ENCODE results near the gene PKIG. TPM values are rescaled to one million over a fixed set of nuclear protein-coding genes. Genes with fewer than 3 reads are reported as not detected.

PKIG gene
- polyA plus RNA-seq, 1 donor from 2014 or later = 174 TPM

DNA sequence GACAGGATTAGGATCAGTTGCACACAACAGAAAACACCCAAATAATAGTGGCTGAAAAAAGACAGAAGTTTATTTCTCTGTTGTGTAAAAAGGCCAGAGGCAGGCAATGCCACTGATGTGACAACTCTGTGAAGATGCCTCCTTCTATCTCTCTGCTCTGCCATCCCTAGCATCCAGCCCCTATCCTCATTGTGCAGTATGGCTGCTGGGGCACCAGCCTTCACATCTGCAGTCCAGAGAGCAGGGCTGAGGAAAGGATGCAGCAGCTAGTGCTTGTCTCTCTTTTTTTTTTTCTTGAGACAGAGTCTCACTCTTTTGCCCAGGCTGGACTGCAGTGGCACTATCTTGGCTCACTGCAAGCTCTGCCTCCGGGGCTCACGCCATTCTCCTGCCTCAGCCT lies 75.5 kb downstream of the PKIG start:
- H2AFZ ChIP-seq (ENCODE audit: low read depth, low read length) = no peak overlapping the region
- H3K4me2 ChIP-seq (ENCODE audit: low read length) = no peak overlapping the region
- H3K4me3 ChIP-seq (ENCODE audit: low read length) = no peak overlapping the region
- H3K27ac ChIP-seq (ENCODE audit: low read length) = no peak overlapping the region
- H3K9me2 ChIP-seq (ENCODE audit: insufficient read depth, low read length) = no peaks in the 10 kb centered on the region
- H3K36me3 ChIP-seq (ENCODE audit: insufficient read depth, low read length) = no peaks in the 10 kb centered on the region
- H3K9ac ChIP-seq (ENCODE audit: low read length) = no peak overlapping the region
- H3K9me3 ChIP-seq (ENCODE audit: low read length) = no peaks in the 10 kb centered on the region
- no peaks in the 10 kb centered on the region for H3F3A ChIP-seq (ENCODE audit: insufficient read depth, low read length, poor library complexity, severe bottlenecking)
- TF ChIP-seq RAD21 (conservative IDR thresholded peaks at IDR 0.05) (no peak), EZH2 (IDR thresholded peaks at IDR 0.05; ENCODE audit: borderline replicate concordance, insufficient read depth, low read length, poor library complexity, severe bottlenecking) (no peak)
- peaks cover 4% of the 10 kb centered on the region for H3K27me3 ChIP-seq (ENCODE audit: insufficient read depth, low read depth, low read length)
- no peaks in the 10 kb centered on the region for H3K79me2 ChIP-seq (replicated peaks; ENCODE audit: insufficient read depth, low read length)
- no peaks in the 10 kb centered on the region for H4K20me1 ChIP-seq (ENCODE audit: insufficient read depth)

DNA sequence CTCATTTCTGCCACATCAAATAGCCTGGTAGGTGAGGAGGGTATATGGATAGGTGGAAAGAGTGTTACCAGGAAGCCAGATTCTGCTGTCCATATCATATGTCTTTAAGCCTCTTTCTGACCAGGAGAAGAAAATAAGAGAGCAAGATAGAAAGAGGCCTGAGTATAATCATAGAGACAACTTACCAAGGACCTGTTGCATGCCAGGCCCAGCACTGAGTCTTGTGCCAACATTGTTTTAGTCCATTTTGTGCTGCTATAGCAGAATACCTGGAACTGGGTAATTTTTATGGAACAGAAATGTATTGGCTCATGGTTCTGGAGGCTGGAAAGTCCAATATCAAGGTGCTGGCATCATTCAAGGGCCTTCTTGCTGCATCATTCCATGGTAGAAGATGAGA lies 76.4 kb downstream of the PKIG start:
- H3K27me3 ChIP-seq (ENCODE audit: insufficient read depth, low read depth, low read length) = no peaks in the 10 kb centered on the region
- TF ChIP-seq, protein P1, sequence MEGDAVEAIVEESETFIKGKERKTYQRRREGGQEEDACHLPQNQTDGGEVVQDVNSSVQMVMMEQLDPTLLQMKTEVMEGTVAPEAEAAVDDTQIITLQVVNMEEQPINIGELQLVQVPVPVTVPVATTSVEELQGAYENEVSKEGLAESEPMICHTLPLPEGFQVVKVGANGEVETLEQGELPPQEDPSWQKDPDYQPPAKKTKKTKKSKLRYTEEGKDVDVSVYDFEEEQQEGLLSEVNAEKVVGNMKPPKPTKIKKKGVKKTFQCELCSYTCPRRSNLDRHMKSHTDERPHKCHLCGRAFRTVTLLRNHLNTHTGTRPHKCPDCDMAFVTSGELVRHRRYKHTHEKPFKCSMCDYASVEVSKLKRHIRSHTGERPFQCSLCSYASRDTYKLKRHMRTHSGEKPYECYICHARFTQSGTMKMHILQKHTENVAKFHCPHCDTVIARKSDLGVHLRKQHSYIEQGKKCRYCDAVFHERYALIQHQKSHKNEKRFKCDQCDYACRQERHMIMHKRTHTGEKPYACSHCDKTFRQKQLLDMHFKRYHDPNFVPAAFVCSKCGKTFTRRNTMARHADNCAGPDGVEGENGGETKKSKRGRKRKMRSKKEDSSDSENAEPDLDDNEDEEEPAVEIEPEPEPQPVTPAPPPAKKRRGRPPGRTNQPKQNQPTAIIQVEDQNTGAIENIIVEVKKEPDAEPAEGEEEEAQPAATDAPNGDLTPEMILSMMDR (IDR thresholded peaks at IDR 0.05; ENCODE audit: poor library complexity, severe bottlenecking) = no peak
- no peak for TF ChIP-seq RAD21 (conservative IDR thresholded peaks at IDR 0.05)
- TF ChIP-seq, protein P2, sequence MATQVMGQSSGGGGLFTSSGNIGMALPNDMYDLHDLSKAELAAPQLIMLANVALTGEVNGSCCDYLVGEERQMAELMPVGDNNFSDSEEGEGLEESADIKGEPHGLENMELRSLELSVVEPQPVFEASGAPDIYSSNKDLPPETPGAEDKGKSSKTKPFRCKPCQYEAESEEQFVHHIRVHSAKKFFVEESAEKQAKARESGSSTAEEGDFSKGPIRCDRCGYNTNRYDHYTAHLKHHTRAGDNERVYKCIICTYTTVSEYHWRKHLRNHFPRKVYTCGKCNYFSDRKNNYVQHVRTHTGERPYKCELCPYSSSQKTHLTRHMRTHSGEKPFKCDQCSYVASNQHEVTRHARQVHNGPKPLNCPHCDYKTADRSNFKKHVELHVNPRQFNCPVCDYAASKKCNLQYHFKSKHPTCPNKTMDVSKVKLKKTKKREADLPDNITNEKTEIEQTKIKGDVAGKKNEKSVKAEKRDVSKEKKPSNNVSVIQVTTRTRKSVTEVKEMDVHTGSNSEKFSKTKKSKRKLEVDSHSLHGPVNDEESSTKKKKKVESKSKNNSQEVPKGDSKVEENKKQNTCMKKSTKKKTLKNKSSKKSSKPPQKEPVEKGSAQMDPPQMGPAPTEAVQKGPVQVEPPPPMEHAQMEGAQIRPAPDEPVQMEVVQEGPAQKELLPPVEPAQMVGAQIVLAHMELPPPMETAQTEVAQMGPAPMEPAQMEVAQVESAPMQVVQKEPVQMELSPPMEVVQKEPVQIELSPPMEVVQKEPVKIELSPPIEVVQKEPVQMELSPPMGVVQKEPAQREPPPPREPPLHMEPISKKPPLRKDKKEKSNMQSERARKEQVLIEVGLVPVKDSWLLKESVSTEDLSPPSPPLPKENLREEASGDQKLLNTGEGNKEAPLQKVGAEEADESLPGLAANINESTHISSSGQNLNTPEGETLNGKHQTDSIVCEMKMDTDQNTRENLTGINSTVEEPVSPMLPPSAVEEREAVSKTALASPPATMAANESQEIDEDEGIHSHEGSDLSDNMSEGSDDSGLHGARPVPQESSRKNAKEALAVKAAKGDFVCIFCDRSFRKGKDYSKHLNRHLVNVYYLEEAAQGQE (IDR thresholded peaks at IDR 0.05; ENCODE audit: borderline replicate concordance) = no peak
- no peak for TF ChIP-seq SMC3 (conservative IDR thresholded peaks at IDR 0.05; ENCODE audit: poor library complexity)
- no peak for TF ChIP-seq MXI1 (conservative IDR thresholded peaks at IDR 0.05; ENCODE audit: poor library complexity, severe bottlenecking)
- TF ChIP-seq POLR2AphosphoS5 (IDR thresholded peaks at IDR 0.05) = no peak
- TF ChIP-seq EZH2 (IDR thresholded peaks at IDR 0.05; ENCODE audit: borderline replicate concordance, insufficient read depth, low read length, poor library complexity, severe bottlenecking) = no peak
- TF ChIP-seq TAF1 (IDR thresholded peaks at IDR 0.05; ENCODE audit: low read depth) = no peak
- TF ChIP-seq EP300 (conservative IDR thresholded peaks at IDR 0.05; ENCODE audit: poor library complexity, severe bottlenecking) = no peak
- no peak overlapping the region for H2AFZ ChIP-seq (ENCODE audit: low read depth, low read length)
- H3K27ac ChIP-seq (ENCODE audit: low read length) = no peak overlapping the region
- no peak overlapping the region for H3K4me2 ChIP-seq (ENCODE audit: low read length)
- H3K9ac ChIP-seq (ENCODE audit: low read length) = no peak overlapping the region
- H3F3A ChIP-seq (ENCODE audit: insufficient read depth, low read length, poor library complexity, severe bottlenecking) = no peaks in the 10 kb centered on the region
- H3K9me2 ChIP-seq (ENCODE audit: insufficient read depth, low read length) = no peaks in the 10 kb centered on the region
- H3K9me3 ChIP-seq (ENCODE audit: low read length) = no peaks in the 10 kb centered on the region
- H3K4me3 ChIP-seq (ENCODE audit: low read length) = no peak overlapping the region
- no peaks in the 10 kb centered on the region for H4K20me1 ChIP-seq (ENCODE audit: insufficient read depth)
- no peaks in the 10 kb centered on the region for H3K79me2 ChIP-seq (replicated peaks; ENCODE audit: insufficient read depth, low read length)
- no peaks in the 10 kb centered on the region for H3K36me3 ChIP-seq (ENCODE audit: insufficient read depth, low read length)

DNA sequence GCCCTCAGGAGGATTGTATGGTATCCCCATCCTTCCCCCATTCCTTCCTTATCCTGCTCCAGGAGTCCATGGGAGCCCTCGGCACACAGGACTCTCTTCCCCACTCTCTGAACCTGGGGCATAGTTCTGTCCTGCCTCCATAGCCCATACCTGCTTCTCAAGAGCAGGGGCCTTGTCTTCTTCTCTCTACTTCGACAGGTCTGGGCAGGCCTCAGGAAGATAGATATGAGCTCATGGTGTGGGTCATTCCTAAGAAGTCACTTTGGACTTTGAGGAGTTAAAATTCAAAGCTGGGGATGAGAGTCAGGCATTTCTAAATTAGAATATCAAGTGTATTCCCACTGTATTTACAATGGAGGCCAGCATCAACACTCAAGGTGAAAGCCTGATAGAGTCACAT lies 77.6 kb downstream of the PKIG start:
- Histone ChIP-seq H3K9me2 (ENCODE audit: insufficient read depth, low read length) (no peaks in the 10 kb centered on the region), H3K9ac (ENCODE audit: low read length) (no peak overlapping the region), H4K20me1 (ENCODE audit: insufficient read depth) (no peaks in the 10 kb centered on the region), H2AFZ (ENCODE audit: low read depth, low read length) (no peak overlapping the region), H3K36me3 (ENCODE audit: insufficient read depth, low read length) (no peaks in the 10 kb centered on the region), H3K27me3 (ENCODE audit: insufficient read depth, low read depth, low read length) (no peaks in the 10 kb centered on the region), H3K79me2 (replicated peaks; ENCODE audit: insufficient read depth, low read length) (no peaks in the 10 kb centered on the region), H3K4me2 (ENCODE audit: low read length) (no peak overlapping the region), H3K4me3 (ENCODE audit: low read length) (no peak overlapping the region), H3K27ac (ENCODE audit: low read length) (no peak overlapping the region), H3K9me3 (ENCODE audit: low read length) (no peaks in the 10 kb centered on the region), H3F3A (ENCODE audit: insufficient read depth, low read length, poor library complexity, severe bottlenecking) (no peaks in the 10 kb centered on the region)
- TF ChIP-seq, protein P1 (IDR thresholded peaks at IDR 0.05; ENCODE audit: poor library complexity, severe bottlenecking) = no peak
- no peak for TF ChIP-seq EZH2 (IDR thresholded peaks at IDR 0.05; ENCODE audit: borderline replicate concordance, insufficient read depth, low read length, poor library complexity, severe bottlenecking)
- TF ChIP-seq POLR2AphosphoS5 (IDR thresholded peaks at IDR 0.05) = no peak
- TF ChIP-seq, protein P2 (IDR thresholded peaks at IDR 0.05; ENCODE audit: borderline replicate concordance) = no peak
- no peak for TF ChIP-seq EP300 (conservative IDR thresholded peaks at IDR 0.05; ENCODE audit: poor library complexity, severe bottlenecking)
- no peak for TF ChIP-seq TAF1 (IDR thresholded peaks at IDR 0.05; ENCODE audit: low read depth)
- no peak for TF ChIP-seq SMC3 (conservative IDR thresholded peaks at IDR 0.05; ENCODE audit: poor library complexity)
- no peak for TF ChIP-seq RAD21 (conservative IDR thresholded peaks at IDR 0.05)
- no peak for TF ChIP-seq MXI1 (conservative IDR thresholded peaks at IDR 0.05; ENCODE audit: poor library complexity, severe bottlenecking)

Measured in neural cell (in vitro differentiated cells).